A673 (cell line): ENCODE data around the gene F8A1. TPM values are rescaled to one million over a fixed set of nuclear protein-coding genes. Genes with fewer than 3 reads are reported as not detected.
"Not testable (repeated sequence)": the region's sequence is repeated elsewhere in the genome, so short reads cannot be mapped to it uniquely, and the experiment has no call there.

ENCODE experiments used
- BruUV-seq: library from RNA; stranded (reverse); fragments of 400-500 nt; replicated peaks from 2 replicates; lab custom pipeline; 2021; lab: Mats Ljungman, UMichigan
- CTCF ChIA-PET: fragments of 300-600 bp; sonication (Branson Sonifier 250); formaldehyde crosslinking; loops from one replicate; lab custom pipeline; 2022; ENCODE audit warnings: antibody characterized with exemption; lab: Charles Lee
- POLR2A ChIA-PET: fragments of 300-600 bp; sonication (Branson Sonifier 250); formaldehyde crosslinking; loops from one replicate; lab custom pipeline; 2022; ENCODE audit warnings: antibody characterized with exemption; ENCODE audit not compliant: low non-redundant PET; lab: Charles Lee
- DNase-seq: peaks from one replicate; pipeline ENCODE4 v3.0.0-alpha.2; 2015; ENCODE audit warnings: low spot score
- H3K27ac ChIP-seq: fragments of 200-600 bp; sonication (generic); 2 replicates; pipeline ENCODE4 v1.5.1; 2016; ENCODE audit warnings: mixed run types, low read depth, mild to moderate bottlenecking, mixed read lengths, antibody characterized with exemption, low read length; ENCODE audit not compliant: poor library complexity, severe bottlenecking
- H3K27me3 ChIP-seq: fragments of 200-600 bp; sonication (generic); replicated peaks from 2 replicates; pipeline ENCODE4 v1.6.1; 2017; ENCODE audit warnings: mixed run types, low read depth, mild to moderate bottlenecking, mixed read lengths, antibody characterized with exemption, low read length; ENCODE audit not compliant: insufficient read depth, poor library complexity
- H3K36me3 ChIP-seq: fragments of 200-600 bp; sonication (generic); 2 replicates; pipeline ENCODE4 v1.6.1; 2016; ENCODE audit warnings: mixed run types, mild to moderate bottlenecking, mixed read lengths, antibody characterized with exemption, low read length; ENCODE audit not compliant: insufficient read depth, poor library complexity, severe bottlenecking
- H3K4me1 ChIP-seq: fragments of 200-600 bp; sonication (generic); 2 replicates; pipeline ENCODE4 v1.6.1; 2017; ENCODE audit warnings: mixed run types, mild to moderate bottlenecking, mixed read lengths, antibody characterized with exemption, low read length; ENCODE audit not compliant: insufficient read depth, poor library complexity, severe bottlenecking
- H3K4me3 ChIP-seq: fragments of 200-600 bp; sonication (generic); 2 replicates; pipeline ENCODE4 v1.5.1; 2016; ENCODE audit warnings: low read depth, mixed run types, mild to moderate bottlenecking, mixed read lengths, low read length; ENCODE audit not compliant: poor library complexity, severe bottlenecking
- H3K9me3 ChIP-seq: fragments of 200-600 bp; sonication (generic); 2 replicates; pipeline ENCODE4 v1.6.1; 2016; ENCODE audit warnings: mixed run types, low read depth, mild to moderate bottlenecking, mixed read lengths, antibody characterized with exemption, low read length; ENCODE audit not compliant: poor library complexity, severe bottlenecking
- CTCF ChIP-seq: fragments of 300-800, 200-600 bp; sonication (generic); conservative IDR thresholded peaks from 2 replicates; pipeline ENCODE4 v1.5.1; 2017; ENCODE audit warnings: low read depth, mild to moderate bottlenecking, antibody characterized with exemption, low read length, moderate library complexity, mixed read lengths
- EZH2 ChIP-seq: fragments of 200-600 bp; sonication (generic); IDR thresholded peaks from 2 replicates; pipeline ENCODE4 v1.6.1; 2017; ENCODE audit warnings: borderline replicate concordance, low read depth, mild to moderate bottlenecking, mixed read lengths, antibody characterized with exemption, low read length; ENCODE audit not compliant: poor library complexity, severe bottlenecking
- intact Hi-C: fragments of 100-400 bp; cut with micrococcal nuclease; formaldehyde crosslinking; loops from one replicate; pipeline ENCODE4 v1.10.0; 2022; ENCODE audit not compliant: unreplicated experiment
- total RNA-seq: library from RNA; stranded (reverse); gene quantifications from 2 replicates; pipeline ENCODE4 v1.2.3, GENCODE V29; 2021

The F8A1 gene
- total RNA-seq, 1 experiment from 2014 or later, result 25.0 TPM

DNA sequence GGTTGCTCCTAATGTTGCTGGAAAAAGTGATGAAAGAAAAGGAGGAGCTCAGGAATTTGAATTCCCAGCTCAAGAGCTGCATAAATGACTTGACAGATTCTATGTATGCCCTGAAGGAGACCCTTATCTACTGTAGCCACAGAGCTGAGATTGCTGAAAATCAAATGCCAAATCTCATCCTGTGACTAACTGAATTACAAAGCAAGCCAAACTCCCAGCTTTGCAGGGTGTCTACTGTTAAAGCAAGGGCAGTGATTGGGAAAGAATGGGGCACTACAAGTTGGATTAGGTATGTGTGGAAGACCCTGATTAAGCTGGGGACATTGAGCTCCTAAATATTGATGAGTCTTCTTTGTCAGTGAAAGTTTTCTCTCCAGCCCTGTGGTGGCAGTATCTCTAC lies 30.9 kb upstream of the F8A1 start:
- H3K9me3 ChIP-seq, result no peaks in the 10 kb centered on the region
- no peak overlapping the region for H3K27ac ChIP-seq
- BruUV-seq, result no TSS peak
- no peak for DNase-seq
- no peaks in the 10 kb centered on the region for H3K4me1 ChIP-seq
- no peaks in the 10 kb centered on the region for H3K36me3 ChIP-seq
- H3K4me3 ChIP-seq, result no peak overlapping the region
- intact Hi-C loops, result no loop called here
- ChIA-PET POLR2A (no interaction called here), CTCF (no interaction called here)
- H3K27me3 ChIP-seq, result no peaks in the 10 kb centered on the region
- TF ChIP-seq CTCF, result no peak
- no peak for TF ChIP-seq EZH2

GRCh38 chrX:154868522-154868921 lies 17.6 kb upstream of the F8A1 start:
- H3K4me1 ChIP-seq, H3K4me3 ChIP-seq, CTCF ChIA-PET, H3K27me3 ChIP-seq, H3K9me3 ChIP-seq, H3K36me3 ChIP-seq, DNase-seq, POLR2A ChIA-PET, BruUV-seq, intact Hi-C loops, H3K27ac ChIP-seq: not testable (repeated sequence)

DNA sequence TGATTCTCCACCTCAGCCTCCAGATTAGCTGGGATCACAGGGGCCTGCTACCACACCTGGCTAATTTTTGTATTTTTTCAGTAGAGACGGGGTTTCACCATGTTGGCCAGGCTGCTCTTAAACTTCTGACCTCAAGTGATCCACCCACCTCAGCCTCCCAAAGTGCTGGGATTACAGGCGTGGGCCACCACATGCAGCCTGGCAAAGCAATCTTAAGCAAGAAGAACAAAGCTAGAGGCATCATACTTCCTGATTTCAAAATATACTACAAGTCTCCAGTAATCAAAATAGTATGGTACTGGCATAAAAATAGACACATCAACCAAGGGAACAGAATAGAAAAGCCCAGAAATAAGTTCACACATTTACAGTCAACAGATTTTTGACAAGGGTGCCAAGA lies 12.8 kb upstream of the F8A1 start:
- BruUV-seq, result no TSS peak
- no peak overlapping the region for H3K4me3 ChIP-seq
- intact Hi-C loops, result no loop called here
- ChIA-PET CTCF (no interaction called here), POLR2A (no interaction called here)
- no peaks in the 10 kb centered on the region for H3K4me1 ChIP-seq
- H3K27ac ChIP-seq, result no peak overlapping the region
- no peak for DNase-seq
- no peaks in the 10 kb centered on the region for H3K9me3 ChIP-seq
- H3K27me3 ChIP-seq, result no peaks in the 10 kb centered on the region
- no peaks in the 10 kb centered on the region for H3K36me3 ChIP-seq
- TF ChIP-seq CTCF, result no peak
- no peak for TF ChIP-seq EZH2

GRCh38 chrX:154884069-154884468 lies 2.1 kb upstream of the F8A1 start:
- H3K36me3 ChIP-seq, H3K4me3 ChIP-seq, POLR2A ChIA-PET, intact Hi-C loops, H3K9me3 ChIP-seq, BruUV-seq, H3K27ac ChIP-seq, H3K4me1 ChIP-seq, CTCF ChIA-PET, DNase-seq, H3K27me3 ChIP-seq: not testable (repeated sequence)

- H3K36me3 ChIP-seq, H3K27me3 ChIP-seq, H3K27ac ChIP-seq, intact Hi-C loops, CTCF ChIA-PET, DNase-seq, H3K9me3 ChIP-seq, H3K4me3 ChIP-seq, POLR2A ChIA-PET, H3K4me1 ChIP-seq, BruUV-seq: not testable (repeated sequence)
Measured at GRCh38 chrX:154885057-154885456, 1.1 kb upstream of the F8A1 start.

DNA sequence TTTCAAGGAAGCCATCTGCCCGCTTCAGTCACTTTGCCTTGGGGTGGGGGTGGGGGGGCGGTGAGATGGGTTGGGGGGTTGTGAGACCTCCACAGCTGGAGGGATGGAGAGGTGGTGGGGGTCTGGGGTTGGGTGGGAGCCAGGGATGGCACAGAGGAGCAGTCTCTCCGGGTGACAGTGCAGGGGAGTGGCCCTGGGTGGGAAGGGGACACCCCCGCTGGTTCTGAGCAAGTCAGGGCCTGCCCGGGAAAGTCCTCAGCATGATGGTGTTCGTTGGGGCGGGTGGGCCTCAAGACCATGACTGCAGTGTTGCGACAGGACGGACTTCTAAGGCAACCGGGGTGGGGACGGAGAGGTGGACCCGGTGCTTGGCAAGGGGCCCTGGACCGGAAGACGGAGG lies 606 bp upstream of the F8A1 start:
- DNase-seq, CTCF ChIA-PET, H3K4me3 ChIP-seq, H3K36me3 ChIP-seq, H3K27ac ChIP-seq, H3K9me3 ChIP-seq, POLR2A ChIA-PET, H3K4me1 ChIP-seq, BruUV-seq, intact Hi-C loops, H3K27me3 ChIP-seq: not testable (repeated sequence)
